ENCODE data around the gene FAM53A.

Gene FAM53A

GRCh38 chr4:1637580-1638271, 46.4 kb downstream of the FAM53A start:
- DNase-seq = no peak

GRCh38 chr4:1636490-1637211, 47.5 kb downstream of the FAM53A start:
- DNase-seq = no peak

GRCh38 chr4:1635464-1635863, 48.6 kb downstream of the FAM53A start:
- no peak for DNase-seq

GRCh38 chr4:1633993-1634392, 50.1 kb downstream of the FAM53A start:
- no peak for DNase-seq

- DNase-seq = no peak
Measured at GRCh38 chr4:1632109-1633104, 51.7 kb downstream of the FAM53A start.

GRCh38 chr4:1631136-1631535, 53.0 kb downstream of the FAM53A start:
- no peak for DNase-seq

- DNase-seq = no peak
Measured at GRCh38 chr4:1630266-1630665, 53.8 kb downstream of the FAM53A start.

- DNase-seq = no peak
Measured at GRCh38 chr4:1629699-1630083, 54.4 kb downstream of the FAM53A start.

- peak in 1 of 2 experiments; percentile 28 for DNase-seq
Measured at GRCh38 chr4:1628892-1629698, 55.0 kb downstream of the FAM53A start.

- DNase-seq = no peak
Measured at GRCh38 chr4:1627417-1628313, 56.4 kb downstream of the FAM53A start.

GRCh38 chr4:1626941-1627340, 57.2 kb downstream of the FAM53A start:
- DNase-seq = no peak

- DNase-seq = no peak
Measured at GRCh38 chr4:1626151-1626550, 58.0 kb downstream of the FAM53A start.

- no peak for DNase-seq
Measured at GRCh38 chr4:1625600-1626138, 58.4 kb downstream of the FAM53A start.

- no peak for DNase-seq
Measured at GRCh38 chr4:1624519-1624910, 59.6 kb downstream of the FAM53A start.

- DNase-seq = no peak
Measured at GRCh38 chr4:1623821-1624518, 60.1 kb downstream of the FAM53A start.

- DNase-seq = no peak
Measured at GRCh38 chr4:1623400-1623799, 60.7 kb downstream of the FAM53A start.

GRCh38 chr4:1622956-1623355, 61.2 kb downstream of the FAM53A start:
- DNase-seq = no peak

- no peak for DNase-seq
Measured at GRCh38 chr4:1622238-1622637, 61.9 kb downstream of the FAM53A start.

- DNase-seq = no peak
Measured at GRCh38 chr4:1621526-1621925, 62.6 kb downstream of the FAM53A start.

- DNase-seq = no peak
Measured at GRCh38 chr4:1619151-1619672, 64.9 kb downstream of the FAM53A start.
